DMS53 (cell line): Measurements from ENCODE around the gene SCUBE3.
A peak's percentile ranks its signal among the peaks of the same experiment; 100 is the strongest.

ENCODE experiments used
- DNase-seq: peaks from one replicate; lab custom pipeline; 2025; lab: John Stamatoyannopoulos, UW

Gene SCUBE3

GRCh38 chr6:35240838-35241801 lies 27.4 kb downstream of the SCUBE3 start:
- DNase-seq, result peak; percentile 76

- DNase-seq, result no peak
These were observed 28.7 kb downstream of the SCUBE3 start for GRCh38 chr6:35242486-35242885.

GRCh38 chr6:35242906-35243305 lies 29.1 kb downstream of the SCUBE3 start:
- DNase-seq, result no peak

- DNase-seq, result no peak
These were observed 29.7 kb downstream of the SCUBE3 start for GRCh38 chr6:35243386-35243958.

GRCh38 chr6:35244551-35244950 lies 30.8 kb downstream of the SCUBE3 start:
- DNase-seq, result no peak

- no peak for DNase-seq
These were observed 34.0 kb downstream of the SCUBE3 start for GRCh38 chr6:35247642-35248231.

GRCh38 chr6:35248300-35248699 lies 34.5 kb downstream of the SCUBE3 start:
- peak; percentile 14 for DNase-seq

GRCh38 chr6:35248965-35249364 lies 35.2 kb downstream of the SCUBE3 start:
- DNase-seq, result no peak

GRCh38 chr6:35251949-35252348 lies 38.2 kb downstream of the SCUBE3 start:
- DNase-seq, result no peak

- DNase-seq, result no peak
These were observed 39.5 kb downstream of the SCUBE3 start for GRCh38 chr6:35253249-35253648.

GRCh38 chr6:35258336-35258735 lies 44.6 kb downstream of the SCUBE3 start:
- no peak for DNase-seq

GRCh38 chr6:35258858-35259193 lies 45.1 kb downstream of the SCUBE3 start:
- peak; percentile 74 for DNase-seq

- DNase-seq, result peak; percentile 98
These were observed 45.6 kb downstream of the SCUBE3 start, which contains the start of gene ZNF76 for GRCh38 chr6:35259194-35259947. TSS of gene ZNF76 (plus strand) at chr6:35259735. CDS start at chr6:35281152, 21,417 bp downstream.

GRCh38 chr6:35259948-35260590 lies 46.3 kb downstream of the SCUBE3 start:
- peak; percentile 71 for DNase-seq

- DNase-seq, result peak; percentile 8
These were observed 47.1 kb downstream of the SCUBE3 start for GRCh38 chr6:35260591-35261570.

GRCh38 chr6:35262596-35262995 lies 48.8 kb downstream of the SCUBE3 start:
- no peak for DNase-seq

- no peak for DNase-seq
These were observed 51.0 kb downstream of the SCUBE3 start for GRCh38 chr6:35264550-35265274.

GRCh38 chr6:35265523-35265922 lies 51.8 kb downstream of the SCUBE3 start:
- no peak for DNase-seq

- no peak for DNase-seq
These were observed 53.7 kb downstream of the SCUBE3 start for GRCh38 chr6:35267446-35267845.

GRCh38 chr6:35267897-35268296 lies 54.1 kb downstream of the SCUBE3 start:
- DNase-seq, result no peak
